GM13976 (cell line): ENCODE measurements around the gene CMIP.

Experiments
- DNase-seq: peaks from one replicate; pipeline ENCODE4 v3.0.0; 2012; ENCODE audit warnings: low spot score
- CTCF ChIP-seq: IDR thresholded peaks from 2 replicates; pipeline ENCODE4 v1.5.1; 2012; ENCODE audit warnings: borderline replicate concordance, mild to moderate bottlenecking; ENCODE audit not compliant: insufficient read depth; ENCODE audit errors: extremely low read depth, missing control alignments, control extremely low read depth
- in situ Hi-C: fragments of 300-500 bp; cut with MboI; formaldehyde crosslinking; loops from one replicate; pipeline ENCODE4 v1.12.0; 2022; ENCODE audit warnings: low sequenced_read_pairs, mixed read lengths, inconsistent platforms; ENCODE audit not compliant: unreplicated experiment

CMIP gene

GRCh38 chr16:81493755-81494433 is 49.3 kb downstream of the CMIP start:
- DNase-seq: no peak
- TF ChIP-seq CTCF: no peak
- in situ Hi-C loops: no loop called here

DNA sequence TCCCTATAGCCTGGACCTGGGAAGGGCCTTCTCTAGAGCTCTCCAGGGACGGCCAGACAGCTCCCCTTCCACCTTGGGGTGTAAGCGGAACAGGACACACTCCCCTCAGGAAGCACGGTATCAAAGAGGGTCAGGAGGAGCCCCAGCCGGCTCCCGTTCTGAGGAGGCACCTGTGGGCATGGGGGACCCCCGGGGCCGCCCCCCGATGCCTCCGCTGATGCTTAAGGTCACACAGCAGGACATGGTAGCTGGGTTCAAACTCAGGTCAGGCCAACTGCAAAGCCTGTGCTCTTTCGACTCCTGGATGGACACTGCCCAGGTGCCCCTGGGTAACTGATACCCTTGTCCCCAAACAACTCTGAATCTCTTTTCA is 49.8 kb downstream of the CMIP start:
- in situ Hi-C loops: no loop called here
- no peak for TF ChIP-seq CTCF
- no peak for DNase-seq

DNA sequence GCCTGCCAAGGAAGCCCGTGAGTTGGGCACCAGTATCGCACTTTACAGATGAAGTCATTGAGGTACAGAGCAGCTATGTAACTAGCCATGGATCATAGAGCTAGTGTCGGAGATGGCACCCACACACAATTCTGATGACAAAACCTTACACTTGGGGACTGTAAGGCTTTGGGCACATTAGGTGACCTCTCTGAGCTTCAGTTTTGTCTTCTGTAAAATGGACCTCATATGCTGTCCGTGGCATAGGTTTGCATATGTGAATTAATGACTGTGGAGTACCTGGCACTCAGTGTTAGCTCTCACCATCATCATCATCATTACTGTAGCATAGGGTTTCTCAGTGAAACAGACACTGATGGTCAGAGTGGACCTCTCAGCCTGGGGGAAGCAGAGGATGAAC is 50.3 kb downstream of the CMIP start:
- TF ChIP-seq CTCF: no peak
- in situ Hi-C loops: no loop called here
- DNase-seq: no peak

DNA sequence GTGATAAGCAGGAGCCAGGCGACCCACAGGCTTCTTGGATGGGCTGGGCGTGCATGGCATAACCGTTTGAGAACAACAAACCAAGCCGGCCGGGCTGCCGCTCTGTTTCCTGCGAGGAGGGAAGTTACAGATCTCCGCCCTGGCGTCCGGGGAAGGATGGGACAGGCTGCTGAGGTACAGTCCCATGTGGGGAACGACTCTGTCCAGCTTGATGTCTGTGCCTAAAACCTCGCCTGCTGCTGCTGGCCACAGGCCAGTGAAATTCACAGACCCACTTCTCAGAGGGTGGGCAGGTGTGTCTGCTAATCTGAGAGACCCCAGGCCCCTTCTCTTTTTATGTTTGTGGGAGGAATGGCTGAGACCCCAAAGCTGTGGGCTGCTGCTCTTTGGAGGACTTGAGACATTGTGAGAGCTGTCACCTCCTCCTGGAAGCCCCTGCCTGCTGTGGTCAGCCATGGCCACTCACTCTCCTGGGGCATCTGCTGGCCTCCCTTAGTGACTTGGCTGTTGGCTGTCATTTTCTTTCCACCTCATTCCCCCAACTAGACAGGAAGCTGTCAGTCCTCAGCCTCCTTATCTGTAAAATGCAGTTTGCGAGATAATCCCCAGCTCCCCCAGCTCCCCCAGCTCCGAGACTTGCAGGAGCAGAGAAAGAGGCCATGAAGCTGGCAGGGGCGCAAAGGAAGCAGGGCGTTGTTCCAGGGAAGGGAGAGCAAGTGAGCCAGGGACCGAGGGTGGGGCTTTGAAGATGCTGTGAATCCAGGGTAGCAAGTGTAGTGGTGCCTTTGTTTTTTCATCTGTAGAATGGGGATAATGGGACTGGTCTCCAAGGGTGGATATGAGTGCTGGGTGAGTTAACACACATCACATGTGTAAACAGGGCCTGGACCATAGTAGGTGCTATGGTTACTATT is 51.0 kb downstream of the CMIP start:
- DNase-seq: no peak
- no peak for TF ChIP-seq CTCF
- in situ Hi-C loops: no loop called here

GRCh38 chr16:81496321-81496720 is 51.7 kb downstream of the CMIP start:
- in situ Hi-C loops: no loop called here
- no peak for TF ChIP-seq CTCF
- no peak for DNase-seq

DNA sequence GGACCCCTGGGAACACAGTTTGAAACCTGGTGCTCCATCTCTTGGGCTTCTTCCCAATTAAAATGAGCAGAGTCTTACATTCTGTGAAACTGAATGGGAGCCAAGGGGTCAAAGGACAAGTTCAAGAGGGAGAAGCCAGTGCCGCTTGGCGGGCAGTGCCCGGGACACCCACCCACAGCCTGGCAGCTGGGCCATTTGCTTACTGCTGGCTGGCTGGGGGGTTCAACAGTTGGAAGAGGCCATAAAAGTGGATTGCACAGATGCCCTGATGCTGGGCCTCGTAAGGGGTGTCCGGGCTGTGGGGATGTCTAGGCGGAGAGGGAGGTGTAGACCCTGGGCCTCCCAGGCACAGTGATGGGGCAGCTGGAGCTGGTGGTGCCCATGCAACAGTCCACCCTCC is 52.1 kb downstream of the CMIP start:
- DNase-seq: no peak
- in situ Hi-C loops: no loop called here
- TF ChIP-seq CTCF: no peak

DNA sequence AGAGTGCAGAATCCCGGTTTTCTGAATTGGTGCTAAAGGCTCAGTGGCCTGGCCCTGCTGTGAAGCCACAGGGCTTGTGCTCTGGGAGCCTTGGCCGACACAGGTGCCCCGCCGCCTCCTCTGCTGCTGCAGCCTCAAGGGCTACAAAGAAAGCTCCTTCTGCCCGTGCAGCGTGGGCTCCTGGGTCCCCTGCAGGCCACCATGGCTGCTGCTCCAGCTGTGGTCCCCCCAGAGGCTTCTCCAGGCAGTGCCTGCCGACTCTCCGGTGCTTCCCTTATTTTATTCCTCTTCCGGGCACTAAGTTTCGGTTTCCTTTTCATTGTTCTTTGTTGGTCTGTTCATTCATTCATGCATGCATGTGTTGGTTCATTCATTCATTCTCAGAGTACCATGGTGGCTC is 53.1 kb downstream of the CMIP start:
- in situ Hi-C loops: no loop called here
- DNase-seq: peak; percentile 77
- TF ChIP-seq CTCF: no peak
